Activated CD8-positive, alpha-beta memory T cell treated with anti-CD3 and anti-CD28 coated beads for 36 hours (primary cell): ENCODE measurements around the gene CDKL4. TPM values are rescaled to one million over a fixed set of nuclear protein-coding genes. Genes with fewer than 3 reads are reported as not detected.

Experiments used
- CTCF ChIA-PET: fragments of 350-600 bp; sonication (Branson Sonifier 250); formaldehyde crosslinking; loops from one replicate; lab custom pipeline; 2021; ENCODE audit warnings: antibody characterized with exemption; lab: Charles Lee
- POLR2A ChIA-PET: fragments of 350-600 bp; sonication (Branson Sonifier 250); formaldehyde crosslinking; loops from one replicate; lab custom pipeline; 2021; ENCODE audit warnings: antibody characterized with exemption; lab: Charles Lee
- total RNA-seq, 2 experiments: library from RNA; stranded (reverse); gene quantifications; one replicate each; pipeline ENCODE4 v1.2.3, GENCODE V29; 2021

CDKL4 gene
- total RNA-seq, 2 experiments from 2014 or later = 0.27 to 0.32 TPM

- POLR2A ChIA-PET = no interaction called here
- CTCF ChIA-PET = interaction anchor here (1.8 kb wide), 1 partner anchor 8 kb away, joined by 4 read pairs; no protein-coding TSS in a partner anchor
These were observed 108.0 kb downstream of the CDKL4 start for GRCh38 chr2:39135690-39136259.

- POLR2A ChIA-PET = no interaction called here
- CTCF ChIA-PET = no interaction called here
These were observed 110.4 kb downstream of the CDKL4 start for GRCh38 chr2:39133215-39133851.

- ChIA-PET POLR2A (interaction anchor here (0.6 to 2.2 kb wide), 3 partner anchors 9 to 88 kb away, joined by 3 to 6 read pairs (median 3); partner anchors contain the start of gene SOS1), CTCF (interaction anchor here (1.0 to 1.8 kb wide), 5 partner anchors 8 to 99 kb away, joined by 3 to 5 read pairs (median 4); no protein-coding TSS in a partner anchor)
These were observed 114.8 kb downstream of the CDKL4 start for GRCh38 chr2:39128919-39129391.

- ChIA-PET POLR2A (interaction anchor here (0.7 to 2.2 kb wide), 2 partner anchors 87 to 89 kb away, joined by 3 to 6 read pairs; no protein-coding TSS in a partner anchor), CTCF (interaction anchor here (1.1 to 1.6 kb wide), 3 partner anchors 9 to 90 kb away, joined by 4 read pairs; no protein-coding TSS in a partner anchor)
These were observed 115.8 kb downstream of the CDKL4 start for GRCh38 chr2:39127973-39128372.

Other genes starting within 250 kb of the CDKL4 start
- gene SOS1, start 122.9 kb downstream of the CDKL4 start, total RNA-seq = 10 to 100 TPM; 62.1 to 68.7 TPM
- 1 to 10 TPM; 8.3 to 9.5 TPM for gene MAP4K3, start 193.3 kb upstream of the CDKL4 start, total RNA-seq